ENCODE results near the gene PKNOX2.

Gene PKNOX2

DNA sequence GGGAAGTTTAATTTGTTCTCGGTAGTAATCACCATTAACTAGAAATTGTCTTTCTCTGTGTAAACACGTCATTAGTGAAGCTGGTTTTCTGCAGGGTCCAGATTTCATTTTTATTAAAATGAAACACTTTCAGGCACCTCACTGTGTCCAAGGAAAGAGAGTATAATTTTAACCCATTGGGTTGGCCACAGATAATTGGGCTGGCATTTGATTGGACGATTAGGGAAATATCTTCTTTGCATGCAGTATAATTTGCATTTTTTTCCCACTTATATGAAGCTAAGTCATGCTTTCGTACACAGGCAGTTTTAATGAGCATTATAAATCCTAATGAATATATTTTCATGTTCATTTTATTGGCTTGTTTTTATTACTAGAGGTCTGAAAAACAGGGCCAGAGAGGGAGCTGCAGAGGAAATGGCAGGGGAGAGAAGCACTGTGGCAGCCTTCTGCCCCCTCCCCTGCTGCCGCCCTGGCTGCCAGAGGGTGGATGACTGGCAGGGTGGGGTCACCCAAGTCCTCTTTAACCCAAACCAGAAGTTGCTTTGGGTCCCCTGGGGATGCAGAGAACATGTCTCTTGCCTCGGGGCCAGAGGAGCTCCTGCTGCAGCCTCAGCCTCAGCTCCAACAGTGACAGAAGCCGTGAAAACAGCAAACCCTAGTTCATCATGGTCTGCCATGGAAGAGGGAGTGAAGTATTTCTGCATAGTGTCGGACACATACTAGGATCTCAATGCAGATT lies 93.9 kb downstream of the PKNOX2 start:
- no peak for DNase-seq (ENCODE audit: low read depth in 4 of 4, low spot score in 1 of 4)

DNA sequence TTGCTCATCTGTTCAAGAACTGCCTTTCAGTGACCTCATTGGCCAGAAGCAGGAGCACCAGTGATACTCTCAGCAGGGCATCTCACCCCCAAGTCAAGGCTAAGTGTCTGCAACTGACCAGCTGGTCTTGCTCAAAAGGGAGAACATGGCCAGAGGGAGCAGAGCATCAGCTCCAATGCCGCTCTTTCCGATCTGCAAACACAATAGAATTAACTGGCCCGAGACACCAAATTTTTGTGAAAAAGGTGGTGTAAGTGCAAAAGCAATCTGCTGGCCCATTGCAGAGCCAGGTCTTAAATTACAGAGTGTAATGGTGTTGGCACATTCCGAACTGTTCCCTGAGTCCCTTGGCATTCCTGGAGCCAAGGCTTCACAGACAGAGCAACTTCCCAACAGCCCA lies 97.0 kb downstream of the PKNOX2 start:
- no peak for DNase-seq (ENCODE audit: low read depth in 4 of 4, low spot score in 1 of 4)

GRCh38 chr11:125262194-125262829 lies 97.8 kb downstream of the PKNOX2 start:
- no peak for DNase-seq (ENCODE audit: low read depth in 4 of 4, low spot score in 1 of 4)

DNA sequence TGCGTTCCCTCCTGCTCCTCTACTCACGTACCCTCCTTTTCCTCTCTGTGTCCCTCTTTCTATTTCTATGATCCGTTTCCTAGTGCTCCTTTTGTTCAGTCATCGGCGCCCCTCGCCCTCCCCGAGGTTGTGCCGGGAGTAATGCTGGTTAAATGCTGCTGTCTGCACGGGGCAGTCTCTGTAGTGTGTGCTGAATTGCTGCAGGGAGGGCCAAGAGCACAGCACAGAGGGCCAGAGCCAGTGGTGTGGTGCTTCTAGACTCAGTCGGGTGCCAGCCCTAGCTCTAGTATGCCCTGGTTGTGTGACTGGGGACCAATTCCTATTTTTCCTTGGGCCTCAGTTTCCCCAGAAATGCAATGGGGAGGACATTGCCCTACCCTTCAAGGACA lies 98.3 kb downstream of the PKNOX2 start:
- DNase-seq (ENCODE audit: low read depth in 4 of 4, low spot score in 1 of 4): no peak

DNA sequence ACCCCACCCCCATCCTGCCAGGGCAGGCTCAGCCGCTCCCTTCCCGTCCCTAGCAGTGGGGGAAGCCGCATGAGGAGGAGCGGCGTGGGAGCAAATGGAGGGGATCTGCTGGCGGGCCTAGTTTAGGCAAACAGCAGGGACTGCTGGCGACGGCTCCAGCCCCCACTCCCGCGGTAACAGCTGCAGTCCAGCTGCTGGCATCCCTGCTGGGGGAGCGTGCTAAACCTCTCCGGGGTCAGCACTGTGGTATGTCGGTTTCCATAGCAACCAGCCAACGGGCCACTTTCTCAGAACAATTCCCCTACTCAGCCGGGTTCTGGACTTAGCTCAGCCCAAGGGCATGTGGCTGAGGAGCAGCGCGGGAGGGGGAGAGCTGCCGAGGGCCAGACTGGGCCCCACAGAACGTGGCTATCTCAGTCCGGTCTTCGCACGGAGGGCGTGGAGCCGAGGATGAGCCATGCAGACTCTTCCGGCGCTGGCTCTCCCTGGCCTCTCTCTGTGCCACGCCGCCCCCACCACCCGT lies 98.8 kb downstream of the PKNOX2 start:
- no peak for DNase-seq (ENCODE audit: low read depth in 4 of 4, low spot score in 1 of 4)

DNA sequence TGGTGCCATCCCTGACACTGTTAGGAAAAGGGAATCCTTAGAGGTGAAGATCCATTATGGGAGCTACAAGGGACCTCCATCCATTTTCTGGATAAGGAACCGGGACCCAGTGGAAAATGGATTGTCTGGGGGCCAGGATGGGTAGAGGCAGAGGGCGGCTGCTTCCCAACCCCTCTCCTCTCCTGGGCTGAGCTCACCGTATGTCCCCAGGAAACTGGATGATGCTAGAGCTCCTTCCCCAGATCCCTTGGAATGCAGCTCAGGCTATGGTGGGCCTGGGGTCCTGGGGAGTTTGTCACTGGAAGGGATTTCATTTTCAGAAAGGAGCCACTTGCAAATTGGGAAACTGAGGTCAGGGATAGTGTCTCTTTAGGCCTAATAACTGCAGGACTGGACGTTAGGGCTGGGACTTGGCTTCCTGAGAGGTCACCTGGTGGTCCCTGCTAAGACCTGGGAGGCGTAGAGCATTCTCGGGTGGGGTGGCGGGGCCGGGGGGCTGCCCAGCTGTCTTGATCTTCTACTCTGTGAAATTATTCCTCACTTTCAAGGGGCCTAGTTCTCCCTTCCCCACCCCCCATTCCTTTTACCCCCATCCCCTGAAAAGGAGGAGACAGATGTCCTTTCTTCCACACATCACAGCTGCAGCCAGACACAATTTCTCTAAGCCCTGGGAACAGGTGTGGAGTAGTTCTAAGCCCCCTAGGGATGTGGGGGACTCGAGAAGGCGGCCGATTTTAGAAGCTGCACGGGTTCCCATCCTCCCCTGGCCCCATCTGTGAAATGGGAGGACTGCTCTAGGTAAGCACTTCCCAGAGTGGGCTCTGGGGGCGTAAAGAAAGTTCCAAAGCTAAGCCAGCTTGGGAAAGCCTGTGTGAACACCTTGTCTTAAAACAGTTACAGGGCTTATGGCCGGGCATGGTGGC lies 99.8 kb downstream of the PKNOX2 start:
- no peak for DNase-seq (ENCODE audit: low read depth in 4 of 4, low spot score in 1 of 4)

GRCh38 chr11:125267548-125267947 lies 103.0 kb downstream of the PKNOX2 start:
- DNase-seq (ENCODE audit: low read depth in 4 of 4, low spot score in 1 of 4): no peak

DNA sequence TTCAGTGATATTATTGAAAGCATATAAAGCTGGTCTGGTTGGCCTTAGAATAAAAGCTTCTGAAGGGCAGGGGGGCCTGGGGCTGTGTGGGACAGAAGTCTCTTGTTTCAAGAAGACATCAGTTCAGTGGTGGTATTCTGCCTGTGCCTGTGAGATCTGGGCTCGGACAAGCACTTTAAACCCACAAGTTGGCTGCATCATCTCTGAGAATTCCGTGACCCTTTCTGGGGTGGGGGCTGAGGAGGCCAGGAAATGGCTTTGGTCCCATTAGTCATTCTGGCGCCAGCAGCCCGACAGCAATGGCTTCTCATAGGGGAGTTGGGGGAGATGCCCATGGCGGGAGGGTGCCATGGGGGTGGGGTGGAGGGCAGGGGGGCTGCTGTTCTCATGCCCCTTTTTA lies 104.1 kb downstream of the PKNOX2 start:
- no peak for DNase-seq (ENCODE audit: low read depth in 4 of 4, low spot score in 1 of 4)

GRCh38 chr11:125270106-125270505 lies 105.6 kb downstream of the PKNOX2 start:
- no peak for DNase-seq (ENCODE audit: low read depth in 4 of 4, low spot score in 1 of 4)

DNA sequence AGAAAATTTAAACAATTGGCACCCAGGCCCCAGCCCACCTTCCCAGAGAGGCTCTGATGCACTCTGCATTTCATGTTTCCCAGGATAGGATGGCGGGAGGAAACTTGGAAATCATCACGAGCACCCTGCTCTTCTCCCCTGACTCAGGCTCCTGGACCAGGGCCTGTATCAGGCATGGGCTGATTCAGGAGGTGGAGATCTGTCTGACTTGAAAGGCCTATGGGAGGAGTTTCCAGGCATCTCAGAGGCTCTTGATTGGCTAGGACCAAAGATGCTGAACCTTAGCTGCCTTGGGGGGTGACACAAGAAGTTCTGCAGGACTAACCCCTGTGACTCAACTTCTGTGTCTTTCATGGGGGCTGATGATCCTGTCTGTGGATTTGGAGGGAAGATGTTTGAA lies 106.2 kb downstream of the PKNOX2 start:
- DNase-seq (ENCODE audit: low read depth in 4 of 4, low spot score in 1 of 4): no peak

DNA sequence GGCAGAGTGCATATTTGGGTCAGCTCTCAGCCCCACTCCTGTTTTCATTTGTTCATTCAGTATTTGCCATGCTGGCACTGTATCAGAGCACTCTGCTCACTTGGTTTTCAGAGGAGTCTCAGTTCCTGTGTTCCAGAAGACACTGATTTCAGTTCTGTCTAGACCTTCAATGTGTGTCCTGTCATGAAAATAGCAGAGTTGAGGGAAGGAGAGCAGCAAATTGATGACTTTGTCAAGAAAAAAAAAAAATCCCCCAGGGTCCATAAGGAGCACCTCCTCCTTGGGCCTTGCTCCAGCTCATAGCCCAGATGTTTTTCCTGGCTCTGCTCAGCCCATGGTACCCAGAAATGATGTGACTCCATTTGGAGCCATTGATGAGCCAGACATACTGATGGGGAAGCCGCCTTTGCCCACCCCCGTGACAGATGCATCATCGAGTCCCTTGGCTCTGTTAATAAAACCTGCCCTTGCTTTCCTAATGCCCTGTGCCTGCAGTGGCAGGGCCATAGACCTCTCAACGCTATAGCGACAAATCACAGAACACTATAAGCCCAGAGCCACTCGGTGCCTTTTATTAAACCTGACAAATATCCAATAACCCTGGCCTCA lies 107.0 kb downstream of the PKNOX2 start:
- no peak for DNase-seq (ENCODE audit: low read depth in 4 of 4, low spot score in 1 of 4)

DNA sequence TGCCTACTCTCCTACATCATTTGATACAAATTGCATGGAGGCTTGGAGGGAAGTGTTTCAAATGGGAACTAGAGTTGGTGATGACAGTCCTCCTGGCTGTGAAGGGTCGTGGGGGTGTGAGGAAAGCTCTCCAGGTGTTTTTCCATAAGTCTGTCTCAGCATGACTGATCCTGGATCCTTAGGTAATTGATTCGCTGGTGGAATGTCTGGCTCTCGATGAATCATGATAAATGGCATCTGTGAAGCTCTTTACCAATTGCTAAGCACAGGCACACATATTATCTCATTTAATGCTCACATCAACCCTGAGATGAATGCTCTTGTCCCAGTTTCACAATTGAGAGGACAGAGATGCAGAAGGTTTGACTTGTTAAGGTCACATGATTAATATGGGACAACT lies 107.5 kb downstream of the PKNOX2 start:
- no peak for DNase-seq (ENCODE audit: low read depth in 4 of 4, low spot score in 1 of 4)

GRCh38 chr11:125272821-125273220 lies 108.3 kb downstream of the PKNOX2 start:
- DNase-seq (ENCODE audit: low read depth in 4 of 4, low spot score in 1 of 4): no peak

DNA sequence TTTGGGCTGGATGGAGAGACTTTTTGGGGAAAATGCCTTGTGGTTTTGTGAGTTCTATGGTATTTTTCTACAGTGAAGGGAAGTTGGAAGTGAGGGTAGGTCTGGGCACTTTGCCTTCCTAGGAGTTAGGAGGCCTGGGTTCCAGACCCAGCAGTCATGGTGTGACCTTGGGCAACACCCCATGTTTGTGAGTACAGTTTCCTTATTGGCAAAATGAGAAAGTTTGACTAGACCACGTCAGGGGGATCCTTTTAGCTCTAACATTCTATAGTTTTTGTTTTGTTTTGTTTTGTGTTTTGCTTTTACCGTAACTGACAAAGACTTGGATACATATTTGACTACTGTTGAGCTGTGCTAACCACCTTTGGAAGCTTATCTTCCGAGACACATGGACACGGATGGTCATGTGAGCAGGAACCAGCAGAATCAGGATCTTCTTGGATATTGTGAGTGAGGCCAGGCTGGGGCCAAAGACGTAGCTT lies 109.0 kb downstream of the PKNOX2 start:
- no peak for DNase-seq (ENCODE audit: low read depth in 4 of 4, low spot score in 1 of 4)

- DNase-seq (ENCODE audit: low read depth in 4 of 4, low spot score in 1 of 4): no peak
Measured at GRCh38 chr11:125274309-125274708, 109.8 kb downstream of the PKNOX2 start.

- DNase-seq (ENCODE audit: low read depth in 4 of 4, low spot score in 1 of 4): no peak
Measured at GRCh38 chr11:125274774-125275173, 110.2 kb downstream of the PKNOX2 start.

DNA sequence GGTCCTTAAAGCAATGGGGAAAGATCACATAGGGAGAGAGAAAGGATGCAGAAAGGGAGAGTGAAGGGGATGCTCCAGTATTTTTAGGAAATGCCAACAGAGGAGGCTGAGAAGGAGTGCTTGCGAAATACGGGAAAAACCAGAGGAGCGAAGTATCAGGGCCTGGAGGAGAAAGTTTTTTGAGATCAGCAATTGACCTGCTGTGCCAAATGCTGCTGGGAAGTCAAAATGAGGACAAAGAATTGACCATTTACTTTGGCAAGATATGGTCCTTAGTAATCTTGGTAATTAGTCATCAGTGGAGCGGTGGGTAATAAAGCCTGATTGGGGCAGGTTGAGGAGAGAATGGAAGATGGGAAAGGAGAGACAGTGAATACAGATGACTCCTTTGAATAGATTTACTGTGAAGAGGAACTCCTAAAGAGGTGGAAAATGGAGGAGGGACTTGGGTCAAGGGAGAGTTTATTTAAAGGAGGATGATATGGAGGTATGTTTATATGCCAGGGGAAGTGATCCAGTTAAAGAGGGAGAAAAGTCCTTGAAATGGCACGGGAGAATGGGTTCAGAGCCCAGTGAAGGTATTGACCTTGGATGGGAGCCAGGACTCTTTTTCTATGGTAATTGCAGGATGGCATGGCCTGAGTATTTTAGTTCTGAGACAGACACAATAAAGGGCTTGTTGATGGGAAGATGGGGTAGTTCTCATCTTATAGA lies 111.5 kb downstream of the PKNOX2 start:
- DNase-seq (ENCODE audit: low read depth in 4 of 4, low spot score in 1 of 4): no peak

- DNase-seq (ENCODE audit: low read depth in 4 of 4, low spot score in 1 of 4): no peak
Measured at GRCh38 chr11:125276619-125276976, 112.0 kb downstream of the PKNOX2 start.

- DNase-seq (ENCODE audit: low read depth in 4 of 4, low spot score in 1 of 4): no peak
Measured at GRCh38 chr11:125279676-125280418, 115.3 kb downstream of the PKNOX2 start.

GRCh38 chr11:125280646-125281045 lies 116.1 kb downstream of the PKNOX2 start:
- no peak for DNase-seq (ENCODE audit: low read depth in 4 of 4, low spot score in 1 of 4)

All from stimulated activated CD4-positive, alpha-beta T cell treated with anti-CD3 and anti-CD28 coated beads, Interleukin-1b, Interleukin-23, amount 100 ng/mL, for 24 hours (primary cell).